ENCODE data around the gene PCDHGA2.
"Not testable (repeated sequence)": the region's sequence is repeated elsewhere in the genome, so short reads cannot be mapped to it uniquely, and the experiment has no call there.

Gene PCDHGA2

GRCh38 chr5:141382469-141383294 is 44.1 kb downstream of the PCDHGA2 start, which contains the start of gene PCDHGA7:
PCDHGA7 (plus strand) TSS chr5:141382742; CDS start chr5:141382900, 158 bp downstream.
- TF ChIP-seq, protein P1, sequence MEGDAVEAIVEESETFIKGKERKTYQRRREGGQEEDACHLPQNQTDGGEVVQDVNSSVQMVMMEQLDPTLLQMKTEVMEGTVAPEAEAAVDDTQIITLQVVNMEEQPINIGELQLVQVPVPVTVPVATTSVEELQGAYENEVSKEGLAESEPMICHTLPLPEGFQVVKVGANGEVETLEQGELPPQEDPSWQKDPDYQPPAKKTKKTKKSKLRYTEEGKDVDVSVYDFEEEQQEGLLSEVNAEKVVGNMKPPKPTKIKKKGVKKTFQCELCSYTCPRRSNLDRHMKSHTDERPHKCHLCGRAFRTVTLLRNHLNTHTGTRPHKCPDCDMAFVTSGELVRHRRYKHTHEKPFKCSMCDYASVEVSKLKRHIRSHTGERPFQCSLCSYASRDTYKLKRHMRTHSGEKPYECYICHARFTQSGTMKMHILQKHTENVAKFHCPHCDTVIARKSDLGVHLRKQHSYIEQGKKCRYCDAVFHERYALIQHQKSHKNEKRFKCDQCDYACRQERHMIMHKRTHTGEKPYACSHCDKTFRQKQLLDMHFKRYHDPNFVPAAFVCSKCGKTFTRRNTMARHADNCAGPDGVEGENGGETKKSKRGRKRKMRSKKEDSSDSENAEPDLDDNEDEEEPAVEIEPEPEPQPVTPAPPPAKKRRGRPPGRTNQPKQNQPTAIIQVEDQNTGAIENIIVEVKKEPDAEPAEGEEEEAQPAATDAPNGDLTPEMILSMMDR (conservative IDR thresholded peaks at IDR 0.05), result no peak
- no peak within 1 kb of the TSS for H3K27ac ChIP-seq

DNA sequence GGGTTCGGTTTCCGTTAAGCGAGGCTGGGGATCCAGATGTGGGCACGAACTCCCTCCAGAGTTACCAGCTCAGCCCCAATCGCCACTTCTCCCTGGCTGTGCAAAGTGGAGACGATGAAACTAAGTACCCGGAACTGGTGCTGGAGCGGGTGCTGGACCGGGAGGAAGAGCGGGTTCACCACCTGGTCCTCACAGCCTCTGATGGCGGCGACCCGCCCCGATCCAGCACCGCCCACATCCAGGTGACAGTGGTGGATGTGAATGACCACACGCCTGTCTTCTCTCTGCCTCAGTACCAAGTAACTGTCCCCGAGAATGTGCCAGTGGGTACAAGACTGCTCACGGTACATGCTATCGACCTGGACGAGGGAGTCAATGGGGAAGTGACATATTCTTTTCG is 44.8 kb downstream of the PCDHGA2 start:
- H3K27ac ChIP-seq, result no peak overlapping the region
- TF ChIP-seq, protein P1 (conservative IDR thresholded peaks at IDR 0.05), result no peak

DNA sequence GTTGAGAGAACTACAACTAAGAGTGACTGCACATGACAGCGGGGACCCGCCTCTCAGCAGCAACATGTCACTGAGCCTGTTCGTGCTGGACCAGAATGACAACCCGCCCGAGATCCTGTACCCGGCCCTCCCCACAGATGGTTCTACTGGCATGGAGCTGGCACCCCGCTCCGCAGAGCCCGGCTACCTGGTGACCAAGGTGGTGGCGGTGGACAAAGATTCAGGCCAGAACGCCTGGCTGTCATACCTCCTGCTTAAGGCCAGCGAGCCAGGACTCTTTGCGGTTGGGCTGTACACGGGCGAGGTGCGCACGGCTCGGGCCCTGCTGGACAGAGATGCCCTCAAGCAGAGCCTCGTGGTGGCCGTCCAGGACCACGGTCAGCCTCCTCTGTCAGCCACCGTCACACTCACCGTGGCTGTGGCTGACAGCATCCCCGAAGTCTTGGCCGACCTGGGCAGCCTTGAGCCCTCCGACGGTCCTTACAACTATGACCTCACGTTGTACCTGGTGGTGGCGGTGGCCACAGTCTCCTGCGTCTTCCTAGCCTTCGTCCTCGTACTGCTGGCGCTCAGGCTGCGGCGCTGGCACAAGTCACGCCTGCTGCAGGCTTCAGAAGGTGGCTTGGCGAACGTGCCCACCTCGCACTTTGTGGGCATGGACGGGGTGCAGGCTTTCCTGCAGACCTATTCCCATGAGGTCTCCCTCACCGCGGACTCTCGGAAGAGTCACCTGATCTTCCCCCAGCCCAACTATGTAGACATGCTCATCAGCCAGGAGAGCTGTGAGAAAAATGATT is 46.1 kb downstream of the PCDHGA2 start:
- TF ChIP-seq, protein P1 (conservative IDR thresholded peaks at IDR 0.05), result no peak
- H3K27ac ChIP-seq, result no peak overlapping the region

GRCh38 chr5:141387557-141388311 is 49.2 kb downstream of the PCDHGA2 start, which contains the start of gene PCDHGB4:
PCDHGB4 (plus strand) TSS chr5:141387698; CDS start chr5:141387885, 187 bp downstream.
- TF ChIP-seq, protein P1 (conservative IDR thresholded peaks at IDR 0.05), result peak; percentile 85
- H3K27ac ChIP-seq, result not testable (repeated sequence)

DNA sequence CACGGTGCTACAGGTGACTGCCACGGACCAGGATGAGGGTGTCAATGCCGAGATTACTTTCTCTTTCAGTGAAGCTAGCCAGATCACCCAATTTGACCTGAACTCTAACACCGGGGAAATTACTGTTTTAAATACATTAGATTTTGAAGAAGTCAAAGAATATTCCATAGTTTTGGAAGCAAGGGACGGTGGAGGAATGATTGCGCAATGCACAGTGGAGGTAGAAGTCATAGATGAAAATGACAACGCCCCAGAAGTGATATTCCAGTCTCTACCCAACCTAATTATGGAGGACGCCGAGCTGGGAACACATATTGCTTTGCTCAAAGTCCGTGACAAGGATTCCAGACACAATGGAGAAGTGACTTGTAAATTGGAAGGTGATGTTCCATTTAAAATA is 50.1 kb downstream of the PCDHGA2 start:
- TF ChIP-seq, protein P1 (conservative IDR thresholded peaks at IDR 0.05), result no peak
- H3K27ac ChIP-seq, result no peak overlapping the region

DNA sequence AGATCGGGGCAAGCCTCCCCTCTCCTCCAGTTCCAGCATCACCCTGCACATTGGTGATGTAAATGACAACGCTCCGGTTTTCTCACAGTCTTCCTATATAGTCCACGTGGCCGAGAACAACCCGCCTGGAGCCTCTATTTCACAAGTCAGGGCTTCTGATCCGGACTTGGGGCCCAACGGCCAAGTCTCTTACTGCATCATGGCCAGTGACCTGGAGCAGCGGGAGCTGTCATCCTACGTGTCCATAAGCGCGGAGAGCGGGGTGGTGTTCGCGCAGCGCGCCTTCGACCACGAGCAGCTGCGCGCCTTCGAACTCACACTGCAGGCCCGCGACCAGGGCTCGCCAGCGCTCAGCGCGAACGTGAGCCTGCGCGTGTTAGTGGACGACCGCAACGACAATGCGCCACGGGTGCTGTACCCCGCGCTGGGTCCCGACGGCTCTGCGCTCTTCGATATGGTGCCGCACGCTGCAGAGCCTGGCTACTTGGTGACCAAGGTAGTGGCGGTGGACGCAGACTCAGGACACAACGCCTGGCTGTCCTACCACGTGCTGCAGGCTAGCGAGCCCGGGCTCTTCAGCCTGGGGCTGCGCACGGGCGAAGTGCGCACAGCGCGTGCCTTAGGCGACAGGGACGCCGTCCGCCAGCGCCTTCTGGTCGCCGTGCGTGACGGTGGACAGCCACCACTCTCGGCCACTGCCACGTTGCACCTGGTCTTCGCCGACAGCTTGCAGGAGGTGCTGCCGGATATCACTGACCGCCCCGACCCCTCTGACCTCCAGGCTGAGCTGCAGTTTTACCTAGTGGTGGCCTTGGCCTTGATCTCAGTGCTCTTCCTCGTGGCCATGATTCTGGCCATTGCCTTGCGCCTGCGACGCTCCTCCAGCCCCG is 50.8 kb downstream of the PCDHGA2 start:
- TF ChIP-seq, protein P1 (conservative IDR thresholded peaks at IDR 0.05), result no peak
- no peak overlapping the region for H3K27ac ChIP-seq

Data from VCaP (cell line).